WTC11 (cell line): ENCODE results near the gene TTC28.

Experiments used
- IRF2 ChIP-seq: sonication (generic); formaldehyde crosslinking; IDR thresholded peaks from 2 replicates; pipeline ENCODE4 v1.8.0; 2022; ENCODE audit warnings: low read depth, missing genetic modification reagents, borderline replicate concordance
- NFATC4 ChIP-seq: fragments of 250-450 bp; sonication (Bioruptor Pico); IDR thresholded peaks from 2 replicates; pipeline ENCODE4 v1.9.0; 2021; ENCODE audit warnings: mild to moderate bottlenecking
- TEAD4 ChIP-seq: sonication (generic); formaldehyde crosslinking; IDR thresholded peaks from 2 replicates; pipeline ENCODE4 v1.8.0; 2022; ENCODE audit warnings: mild to moderate bottlenecking, missing genetic modification reagents
- ZBTB21 ChIP-seq: sonication (generic); formaldehyde crosslinking; IDR thresholded peaks from 2 replicates; pipeline ENCODE4 v1.8.1; 2023; ENCODE audit warnings: mild to moderate bottlenecking, missing genetic modification reagents, borderline replicate concordance
- ZNF263 ChIP-seq: sonication (generic); formaldehyde crosslinking; IDR thresholded peaks from 2 replicates; pipeline ENCODE4 v1.8.1; 2022; ENCODE audit warnings: low read depth, mild to moderate bottlenecking, moderate library complexity, missing genetic modification reagents
- ZNF317 ChIP-seq: sonication (generic); formaldehyde crosslinking; IDR thresholded peaks from 2 replicates; pipeline ENCODE4 v1.8.1; 2023; ENCODE audit warnings: low read depth, mild to moderate bottlenecking, moderate library complexity, missing genetic modification reagents, borderline replicate concordance
- TF ChIP-seq, protein P1 (sequence below): fragments of 200-600 bp; IDR thresholded peaks from 2 replicates; pipeline ENCODE4 v1.8.0; 2022; ENCODE audit warnings: antibody characterized with exemption
- TF ChIP-seq, protein P2 (sequence below): fragments of 250-450 bp; sonication (Bioruptor Pico); IDR thresholded peaks from 2 replicates; pipeline ENCODE4 v1.9.0; 2021; ENCODE audit warnings: mild to moderate bottlenecking, borderline replicate concordance
- TF ChIP-seq, protein P3 (sequence below): sonication (generic); formaldehyde crosslinking; conservative IDR thresholded peaks from 2 replicates; pipeline ENCODE4 v1.8.1; 2023; ENCODE audit warnings: mild to moderate bottlenecking, low read depth, missing genetic modification reagents, moderate library complexity

DNA sequence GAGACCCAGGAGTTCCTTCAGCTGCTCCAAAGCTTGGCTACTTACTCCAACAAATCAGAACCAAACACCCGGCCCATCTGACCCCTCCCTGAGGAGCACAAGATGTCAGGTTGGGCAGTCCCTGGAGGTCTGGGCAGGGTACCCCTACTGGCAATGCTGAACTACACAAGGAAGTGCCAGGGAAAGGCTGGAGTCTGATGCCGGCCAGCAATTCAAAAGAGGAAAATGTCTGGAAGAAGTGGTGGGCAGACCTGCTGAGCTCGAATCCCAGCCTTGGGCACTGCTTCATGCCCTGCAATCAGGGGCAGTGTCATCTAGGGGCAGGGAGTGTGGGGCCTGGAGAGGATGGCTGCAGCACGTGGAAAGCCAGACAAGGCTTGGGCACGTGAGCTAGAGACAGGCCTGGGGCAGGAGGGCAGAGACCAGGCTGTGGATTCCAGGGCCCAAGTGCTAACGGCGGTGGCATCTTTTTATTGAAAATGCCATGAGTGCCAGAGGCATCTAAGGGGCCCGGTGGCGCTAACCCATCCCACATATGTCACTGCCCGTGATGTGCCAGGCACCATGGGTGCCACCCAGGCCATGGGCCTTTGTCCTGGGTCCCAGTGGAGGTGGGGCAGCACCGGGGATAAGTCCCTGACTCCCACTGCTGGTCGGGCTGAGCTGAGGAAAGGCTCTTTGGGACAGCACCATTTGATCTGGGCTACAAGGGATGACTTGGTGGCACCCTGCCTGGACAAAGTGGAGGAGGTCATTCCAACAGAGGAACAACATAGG is 662.7 kb downstream of the TTC28 start:
- TF ChIP-seq IRF2 (CRISPR knock-in tag) (no peak), ZNF263 (CRISPR knock-in tag) (no peak), NFATC4 (CRISPR knock-in tag) (no peak), TEAD4 (CRISPR knock-in tag) (no peak), ZBTB21 (CRISPR knock-in tag) (no peak), ZNF317 (CRISPR knock-in tag) (no peak)
- TF ChIP-seq, protein P1, sequence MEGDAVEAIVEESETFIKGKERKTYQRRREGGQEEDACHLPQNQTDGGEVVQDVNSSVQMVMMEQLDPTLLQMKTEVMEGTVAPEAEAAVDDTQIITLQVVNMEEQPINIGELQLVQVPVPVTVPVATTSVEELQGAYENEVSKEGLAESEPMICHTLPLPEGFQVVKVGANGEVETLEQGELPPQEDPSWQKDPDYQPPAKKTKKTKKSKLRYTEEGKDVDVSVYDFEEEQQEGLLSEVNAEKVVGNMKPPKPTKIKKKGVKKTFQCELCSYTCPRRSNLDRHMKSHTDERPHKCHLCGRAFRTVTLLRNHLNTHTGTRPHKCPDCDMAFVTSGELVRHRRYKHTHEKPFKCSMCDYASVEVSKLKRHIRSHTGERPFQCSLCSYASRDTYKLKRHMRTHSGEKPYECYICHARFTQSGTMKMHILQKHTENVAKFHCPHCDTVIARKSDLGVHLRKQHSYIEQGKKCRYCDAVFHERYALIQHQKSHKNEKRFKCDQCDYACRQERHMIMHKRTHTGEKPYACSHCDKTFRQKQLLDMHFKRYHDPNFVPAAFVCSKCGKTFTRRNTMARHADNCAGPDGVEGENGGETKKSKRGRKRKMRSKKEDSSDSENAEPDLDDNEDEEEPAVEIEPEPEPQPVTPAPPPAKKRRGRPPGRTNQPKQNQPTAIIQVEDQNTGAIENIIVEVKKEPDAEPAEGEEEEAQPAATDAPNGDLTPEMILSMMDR, result no peak
- TF ChIP-seq, protein P2, sequence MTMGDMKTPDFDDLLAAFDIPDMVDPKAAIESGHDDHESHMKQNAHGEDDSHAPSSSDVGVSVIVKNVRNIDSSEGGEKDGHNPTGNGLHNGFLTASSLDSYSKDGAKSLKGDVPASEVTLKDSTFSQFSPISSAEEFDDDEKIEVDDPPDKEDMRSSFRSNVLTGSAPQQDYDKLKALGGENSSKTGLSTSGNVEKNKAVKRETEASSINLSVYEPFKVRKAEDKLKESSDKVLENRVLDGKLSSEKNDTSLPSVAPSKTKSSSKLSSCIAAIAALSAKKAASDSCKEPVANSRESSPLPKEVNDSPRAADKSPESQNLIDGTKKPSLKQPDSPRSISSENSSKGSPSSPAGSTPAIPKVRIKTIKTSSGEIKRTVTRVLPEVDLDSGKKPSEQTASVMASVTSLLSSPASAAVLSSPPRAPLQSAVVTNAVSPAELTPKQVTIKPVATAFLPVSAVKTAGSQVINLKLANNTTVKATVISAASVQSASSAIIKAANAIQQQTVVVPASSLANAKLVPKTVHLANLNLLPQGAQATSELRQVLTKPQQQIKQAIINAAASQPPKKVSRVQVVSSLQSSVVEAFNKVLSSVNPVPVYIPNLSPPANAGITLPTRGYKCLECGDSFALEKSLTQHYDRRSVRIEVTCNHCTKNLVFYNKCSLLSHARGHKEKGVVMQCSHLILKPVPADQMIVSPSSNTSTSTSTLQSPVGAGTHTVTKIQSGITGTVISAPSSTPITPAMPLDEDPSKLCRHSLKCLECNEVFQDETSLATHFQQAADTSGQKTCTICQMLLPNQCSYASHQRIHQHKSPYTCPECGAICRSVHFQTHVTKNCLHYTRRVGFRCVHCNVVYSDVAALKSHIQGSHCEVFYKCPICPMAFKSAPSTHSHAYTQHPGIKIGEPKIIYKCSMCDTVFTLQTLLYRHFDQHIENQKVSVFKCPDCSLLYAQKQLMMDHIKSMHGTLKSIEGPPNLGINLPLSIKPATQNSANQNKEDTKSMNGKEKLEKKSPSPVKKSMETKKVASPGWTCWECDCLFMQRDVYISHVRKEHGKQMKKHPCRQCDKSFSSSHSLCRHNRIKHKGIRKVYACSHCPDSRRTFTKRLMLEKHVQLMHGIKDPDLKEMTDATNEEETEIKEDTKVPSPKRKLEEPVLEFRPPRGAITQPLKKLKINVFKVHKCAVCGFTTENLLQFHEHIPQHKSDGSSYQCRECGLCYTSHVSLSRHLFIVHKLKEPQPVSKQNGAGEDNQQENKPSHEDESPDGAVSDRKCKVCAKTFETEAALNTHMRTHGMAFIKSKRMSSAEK (CRISPR knock-in tag), result no peak
- TF ChIP-seq, protein P3, sequence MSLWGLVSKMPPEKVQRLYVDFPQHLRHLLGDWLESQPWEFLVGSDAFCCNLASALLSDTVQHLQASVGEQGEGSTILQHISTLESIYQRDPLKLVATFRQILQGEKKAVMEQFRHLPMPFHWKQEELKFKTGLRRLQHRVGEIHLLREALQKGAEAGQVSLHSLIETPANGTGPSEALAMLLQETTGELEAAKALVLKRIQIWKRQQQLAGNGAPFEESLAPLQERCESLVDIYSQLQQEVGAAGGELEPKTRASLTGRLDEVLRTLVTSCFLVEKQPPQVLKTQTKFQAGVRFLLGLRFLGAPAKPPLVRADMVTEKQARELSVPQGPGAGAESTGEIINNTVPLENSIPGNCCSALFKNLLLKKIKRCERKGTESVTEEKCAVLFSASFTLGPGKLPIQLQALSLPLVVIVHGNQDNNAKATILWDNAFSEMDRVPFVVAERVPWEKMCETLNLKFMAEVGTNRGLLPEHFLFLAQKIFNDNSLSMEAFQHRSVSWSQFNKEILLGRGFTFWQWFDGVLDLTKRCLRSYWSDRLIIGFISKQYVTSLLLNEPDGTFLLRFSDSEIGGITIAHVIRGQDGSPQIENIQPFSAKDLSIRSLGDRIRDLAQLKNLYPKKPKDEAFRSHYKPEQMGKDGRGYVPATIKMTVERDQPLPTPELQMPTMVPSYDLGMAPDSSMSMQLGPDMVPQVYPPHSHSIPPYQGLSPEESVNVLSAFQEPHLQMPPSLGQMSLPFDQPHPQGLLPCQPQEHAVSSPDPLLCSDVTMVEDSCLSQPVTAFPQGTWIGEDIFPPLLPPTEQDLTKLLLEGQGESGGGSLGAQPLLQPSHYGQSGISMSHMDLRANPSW, result no peak
